SK-N-SH (cell line): ENCODE measurements around the gene YOD1. TPM values are rescaled to one million over a fixed set of nuclear protein-coding genes. Genes with fewer than 3 reads are reported as not detected.

Source experiments
- CTCF ChIA-PET: fragments of 300-600, 350-600 bp; formaldehyde crosslinking; extraction: SDS; loops from one replicate; lab custom pipeline; 2021; lab: Yijun Ruan, JAX
- POLR2A ChIA-PET: fragments of 350-600 bp; sonication (Branson Sonifier 250); formaldehyde crosslinking; extraction: SDS; loops from one replicate; lab custom pipeline; 2020; ENCODE audit warnings: antibody characterized with exemption, inconsistent platforms; lab: Yijun Ruan, JAX
- DNase-seq: peaks from one replicate; pipeline ENCODE4 v3.0.0; 2012
- H2AFZ ChIP-seq: fragments of 200-600 bp; sonication (generic); 2 replicates; pipeline ENCODE4 v1.8.1; 2016; ENCODE audit warnings: antibody characterized with exemption, mild to moderate bottlenecking, low read depth
- H3F3A ChIP-seq: fragments of 200-600 bp; sonication (generic); replicated peaks from 2 replicates; pipeline ENCODE3; 2016; ENCODE audit warnings: antibody characterized with exemption, mild to moderate bottlenecking; ENCODE audit not compliant: insufficient read depth
- H3K27ac ChIP-seq, 2 experiments: fragments of 200-500 bp in 1 of 2; fragments of 200-600 bp in 1 of 2; sonication (Bioruptor generic) in 1 of 2; sonication (generic), shearing (Covaris generic) in 1 of 2; 2 replicates each; pipeline versions ENCODE4 v1.5.1 to v1.6.1; 2014 to 2016; ENCODE audit warnings: low read depth in 2 of 2, inconsistent platforms in 1 of 2, low read length in 1 of 2, mild to moderate bottlenecking in 1 of 2, mixed read lengths in 1 of 2
- H3K27me3 ChIP-seq: fragments of 200-600 bp; sonication (generic), shearing (Covaris generic); 2 replicates; pipeline ENCODE4 v1.6.1; 2016; ENCODE audit warnings: mixed run types; ENCODE audit not compliant: insufficient read depth
- H3K36me3 ChIP-seq, 2 experiments: fragments of 200-500 bp in 1 of 2; fragments of 200-600 bp in 1 of 2; sonication (Bioruptor generic) in 1 of 2; sonication (generic) in 1 of 2; replicated peaks in 1 of 2; 2 replicates each; pipeline versions ENCODE3 to v1.5.1; 2014 to 2016; ENCODE audit warnings: low read length in 1 of 2, mild to moderate bottlenecking in 1 of 2; ENCODE audit not compliant: insufficient read depth in 2 of 2, control insufficient read depth in 1 of 2
- H3K4me1 ChIP-seq, 2 experiments: fragments of 200-500 bp in 1 of 2; fragments of 200-600 bp in 1 of 2; sonication (Bioruptor generic) in 1 of 2; sonication (generic), shearing (Covaris generic) in 1 of 2; 2 replicates each; pipeline versions ENCODE4 v1.5.1 to v1.6.1; 2014 to 2016; ENCODE audit warnings: low read depth in 1 of 2, low read length in 1 of 2, mixed run types in 1 of 2; ENCODE audit not compliant: insufficient read depth in 2 of 2, control insufficient read depth in 1 of 2
- H3K4me2 ChIP-seq: fragments of 200-600 bp; sonication (generic), shearing (Covaris generic); 2 replicates; pipeline ENCODE4 v1.6.1; 2017; ENCODE audit warnings: mixed run types
- H3K4me3 ChIP-seq, 2 experiments: fragments of 200-500 bp in 1 of 2; fragments of 200-600 bp in 1 of 2; sonication (Bioruptor generic) in 1 of 2; sonication (generic), shearing (Covaris generic) in 1 of 2; 2 replicates each; pipeline versions ENCODE4 v1.5.1 to v1.8.1; 2014 to 2016; ENCODE audit warnings: low read depth in 2 of 2, inconsistent platforms in 1 of 2, low read length in 1 of 2, mild to moderate bottlenecking in 1 of 2, mixed read lengths in 1 of 2, moderate library complexity in 1 of 2
- H3K79me2 ChIP-seq: fragments of 200-600 bp; sonication (generic); 2 replicates; pipeline ENCODE4 v1.8.1; 2017; ENCODE audit warnings: mild to moderate bottlenecking; ENCODE audit not compliant: insufficient read depth
- H3K9ac ChIP-seq: fragments of 200-600 bp; sonication (generic); 2 replicates; pipeline ENCODE4 v1.6.1; 2017; ENCODE audit warnings: mixed run types
- H3K9me2 ChIP-seq: fragments of 200-600 bp; sonication (generic); 2 replicates; pipeline ENCODE4 v1.6.1; 2017; ENCODE audit warnings: mixed run types
- H3K9me3 ChIP-seq: fragments of 200-600 bp; sonication (generic); 2 replicates; pipeline ENCODE4 v1.6.1; 2017; ENCODE audit warnings: mixed run types, mild to moderate bottlenecking, moderate library complexity
- H4K20me1 ChIP-seq: fragments of 200-600 bp; sonication (generic); 2 replicates; pipeline ENCODE4 v1.6.1; 2017; ENCODE audit warnings: mild to moderate bottlenecking, mixed run types; ENCODE audit not compliant: insufficient read depth
- CHD2 ChIP-seq: fragments of 150-350 bp; IDR thresholded peaks from 2 replicates; pipeline ENCODE4 v1.6.1; 2018; ENCODE audit warnings: low read length; ENCODE audit not compliant: partially characterized antibody
- FOSL2 ChIP-seq: IDR thresholded peaks from 2 replicates; pipeline ENCODE4 v1.4.0; 2012; ENCODE audit warnings: low read depth, mild to moderate bottlenecking, moderate library complexity, borderline replicate concordance
- FOXJ3 ChIP-seq: sonication (generic); formaldehyde crosslinking; IDR thresholded peaks from 2 replicates; pipeline ENCODE4 v1.5.1; 2020; ENCODE audit warnings: mild to moderate bottlenecking, missing genetic modification reagents
- FOXM1 ChIP-seq: IDR thresholded peaks from 2 replicates; pipeline ENCODE4 v1.4.0; 2012; ENCODE audit warnings: low read depth, mild to moderate bottlenecking
- GABPA ChIP-seq: IDR thresholded peaks from 2 replicates; pipeline ENCODE4 v1.4.0; 2012; ENCODE audit warnings: low read depth, mild to moderate bottlenecking
- GATA2 ChIP-seq: sonication (generic); formaldehyde crosslinking; IDR thresholded peaks from 2 replicates; pipeline ENCODE4 v1.5.0; 2020; ENCODE audit warnings: mild to moderate bottlenecking, missing genetic modification reagents
- IRF3 ChIP-seq: fragments of 150-350 bp; IDR thresholded peaks from 2 replicates; pipeline ENCODE4 v1.6.1; 2016; ENCODE audit warnings: mild to moderate bottlenecking, low read depth, low read length
- JUND ChIP-seq: IDR thresholded peaks from 2 replicates; pipeline ENCODE4 v1.4.0; 2012
- NFIC ChIP-seq: IDR thresholded peaks from 2 replicates; pipeline ENCODE4 v1.4.0; 2012; ENCODE audit warnings: borderline replicate concordance
- POLR2AphosphoS5 ChIP-seq: IDR thresholded peaks from 2 replicates; pipeline ENCODE4 v1.6.1; 2012; ENCODE audit warnings: low read depth, low read length
- RAD21 ChIP-seq: IDR thresholded peaks from 2 replicates; pipeline ENCODE4 v1.6.1; 2012; ENCODE audit warnings: mild to moderate bottlenecking, low read length
- RCOR1 ChIP-seq: fragments of 150-350 bp; IDR thresholded peaks from 2 replicates; pipeline ENCODE4 v1.6.1; 2017; ENCODE audit warnings: antibody characterized with exemption, low read length
- RFX5 ChIP-seq: IDR thresholded peaks from 2 replicates; pipeline ENCODE4 v1.6.1; 2012; ENCODE audit warnings: mild to moderate bottlenecking, improper control_type of control experiment, low read length
- RXRA ChIP-seq: IDR thresholded peaks from 2 replicates; pipeline ENCODE4 v1.4.0; 2012; ENCODE audit warnings: low read depth, mild to moderate bottlenecking, borderline replicate concordance
- SMC3 ChIP-seq: IDR thresholded peaks from 2 replicates; pipeline ENCODE4 v1.6.1; 2012; ENCODE audit warnings: low read depth, low read length, improper control_type of control experiment
- TCF12 ChIP-seq: IDR thresholded peaks from 2 replicates; pipeline ENCODE4 v1.4.0; 2012
- TEAD4 ChIP-seq: IDR thresholded peaks from 2 replicates; pipeline ENCODE4 v1.4.0; 2012; ENCODE audit warnings: mild to moderate bottlenecking, borderline replicate concordance; ENCODE audit not compliant: insufficient read depth
- WGBS: methylation state at CpG from one replicate; pipeline ENCODE4 v1.1.6; 2017; ENCODE audit warnings: low lambda C conversion rate; 5-methylcytosine and 5-hydroxymethylcytosine counted together
- polyA plus RNA-seq, 3 experiments: library from polyadenylated mRNA; depleted of rRNA; stranded (reverse); fragments of >200 nt; gene quantifications; 2 replicates each; pipeline ENCODE4 v1.2.3, GENCODE V29; 2012
- TF ChIP-seq, protein P1 (sequence below): IDR thresholded peaks from 2 replicates; pipeline ENCODE4 v1.4.0; 2012; ENCODE audit warnings: low read depth, borderline replicate concordance
- TF ChIP-seq, protein P2 (sequence below): IDR thresholded peaks from 2 replicates; pipeline ENCODE4 v1.6.1; 2012; ENCODE audit warnings: mild to moderate bottlenecking, low read depth, low read length, moderate library complexity

The YOD1 gene
- polyA plus RNA-seq, 1 of the 3 experiments (the other 2 are of a cell fraction), result 0.79 TPM

- Histone ChIP-seq H2AFZ (no peak overlapping the region), H3K9me3 (no peaks in the 10 kb centered on the region), H3K4me1 (no peaks in the 10 kb centered on the region; a peak in 1 of 4 replicates), H3K4me2 (no peak overlapping the region), H3F3A (peaks cover 6% of the 10 kb centered on the region), H3K4me3 (no peak overlapping the region), H4K20me1 (no peaks in the 10 kb centered on the region), H3K36me3 (no peaks in the 10 kb centered on the region), H3K79me2 (no peaks in the 10 kb centered on the region)
- TF ChIP-seq FOXJ3 (no peak), POLR2AphosphoS5 (no peak), JUND (no peak), FOSL2 (no peak), TCF12 (no peak), CHD2 (no peak)
- TF ChIP-seq, protein P1, sequence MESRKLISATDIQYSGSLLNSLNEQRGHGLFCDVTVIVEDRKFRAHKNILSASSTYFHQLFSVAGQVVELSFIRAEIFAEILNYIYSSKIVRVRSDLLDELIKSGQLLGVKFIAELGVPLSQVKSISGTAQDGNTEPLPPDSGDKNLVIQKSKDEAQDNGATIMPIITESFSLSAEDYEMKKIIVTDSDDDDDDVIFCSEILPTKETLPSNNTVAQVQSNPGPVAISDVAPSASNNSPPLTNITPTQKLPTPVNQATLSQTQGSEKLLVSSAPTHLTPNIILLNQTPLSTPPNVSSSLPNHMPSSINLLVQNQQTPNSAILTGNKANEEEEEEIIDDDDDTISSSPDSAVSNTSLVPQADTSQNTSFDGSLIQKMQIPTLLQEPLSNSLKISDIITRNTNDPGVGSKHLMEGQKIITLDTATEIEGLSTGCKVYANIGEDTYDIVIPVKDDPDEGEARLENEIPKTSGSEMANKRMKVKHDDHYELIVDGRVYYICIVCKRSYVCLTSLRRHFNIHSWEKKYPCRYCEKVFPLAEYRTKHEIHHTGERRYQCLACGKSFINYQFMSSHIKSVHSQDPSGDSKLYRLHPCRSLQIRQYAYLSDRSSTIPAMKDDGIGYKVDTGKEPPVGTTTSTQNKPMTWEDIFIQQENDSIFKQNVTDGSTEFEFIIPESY, result no peak
- TF ChIP-seq, protein P2, sequence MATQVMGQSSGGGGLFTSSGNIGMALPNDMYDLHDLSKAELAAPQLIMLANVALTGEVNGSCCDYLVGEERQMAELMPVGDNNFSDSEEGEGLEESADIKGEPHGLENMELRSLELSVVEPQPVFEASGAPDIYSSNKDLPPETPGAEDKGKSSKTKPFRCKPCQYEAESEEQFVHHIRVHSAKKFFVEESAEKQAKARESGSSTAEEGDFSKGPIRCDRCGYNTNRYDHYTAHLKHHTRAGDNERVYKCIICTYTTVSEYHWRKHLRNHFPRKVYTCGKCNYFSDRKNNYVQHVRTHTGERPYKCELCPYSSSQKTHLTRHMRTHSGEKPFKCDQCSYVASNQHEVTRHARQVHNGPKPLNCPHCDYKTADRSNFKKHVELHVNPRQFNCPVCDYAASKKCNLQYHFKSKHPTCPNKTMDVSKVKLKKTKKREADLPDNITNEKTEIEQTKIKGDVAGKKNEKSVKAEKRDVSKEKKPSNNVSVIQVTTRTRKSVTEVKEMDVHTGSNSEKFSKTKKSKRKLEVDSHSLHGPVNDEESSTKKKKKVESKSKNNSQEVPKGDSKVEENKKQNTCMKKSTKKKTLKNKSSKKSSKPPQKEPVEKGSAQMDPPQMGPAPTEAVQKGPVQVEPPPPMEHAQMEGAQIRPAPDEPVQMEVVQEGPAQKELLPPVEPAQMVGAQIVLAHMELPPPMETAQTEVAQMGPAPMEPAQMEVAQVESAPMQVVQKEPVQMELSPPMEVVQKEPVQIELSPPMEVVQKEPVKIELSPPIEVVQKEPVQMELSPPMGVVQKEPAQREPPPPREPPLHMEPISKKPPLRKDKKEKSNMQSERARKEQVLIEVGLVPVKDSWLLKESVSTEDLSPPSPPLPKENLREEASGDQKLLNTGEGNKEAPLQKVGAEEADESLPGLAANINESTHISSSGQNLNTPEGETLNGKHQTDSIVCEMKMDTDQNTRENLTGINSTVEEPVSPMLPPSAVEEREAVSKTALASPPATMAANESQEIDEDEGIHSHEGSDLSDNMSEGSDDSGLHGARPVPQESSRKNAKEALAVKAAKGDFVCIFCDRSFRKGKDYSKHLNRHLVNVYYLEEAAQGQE, result no peak
- TF ChIP-seq, all 33 proteins: peak for 0
- ChIA-PET CTCF (interaction anchor here (1.4 to 3.4 kb wide), 4 partner anchors 13 to 324 kb away, joined by 3 to 24 read pairs (median 6); partner anchors contain the start of gene PFKFB2), POLR2A (no interaction called here)
- Histone ChIP-seq H3K9me2 (no peaks in the 10 kb centered on the region), H3K27ac (no peak overlapping the region), H3K27me3 (no peaks in the 10 kb centered on the region; the same call in 1 of the 2 replicates), H3K9ac (no peak overlapping the region)
- WGBS, result 59% methylated on average over 2 of the region's 2 CpGs
- DNase-seq, result no peak
Observed at GRCh38 chr1:207081088-207081487, 30.1 kb upstream of the YOD1 start.

DNA sequence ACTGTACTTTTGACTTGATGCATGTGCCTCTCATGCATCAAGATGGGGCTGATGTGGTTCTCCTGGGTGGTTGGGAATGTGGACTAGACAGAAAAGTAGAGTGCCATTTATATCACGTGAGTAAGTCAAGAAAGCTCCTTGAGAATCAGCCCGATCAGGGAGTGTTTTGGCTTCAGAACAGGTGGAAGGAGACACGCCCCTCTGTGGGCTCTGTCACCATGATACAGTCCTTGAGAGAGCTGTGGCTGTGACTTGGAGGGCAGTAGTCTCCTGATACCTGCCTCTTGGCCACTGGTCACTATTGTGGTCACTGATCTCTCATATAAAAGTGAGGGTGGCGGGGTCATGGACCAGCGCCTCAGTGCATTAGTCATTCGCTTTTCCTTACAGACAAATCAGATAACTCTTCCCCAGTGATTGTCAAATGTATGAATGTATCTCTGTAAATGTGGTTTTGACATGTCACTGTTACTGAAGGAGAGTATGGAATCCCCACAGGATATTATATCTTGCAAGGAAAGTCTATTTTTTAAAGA is 28.8 kb upstream of the YOD1 start:
- Histone ChIP-seq H3K9me2 (no peaks in the 10 kb centered on the region), H3K9ac (no peak overlapping the region), H3K36me3 (no peaks in the 10 kb centered on the region), H3K27ac (no peak overlapping the region), H3K4me3 (no peak overlapping the region), H3K27me3 (no peaks in the 10 kb centered on the region; the same call in 1 of the 2 replicates), H3K79me2 (no peaks in the 10 kb centered on the region), H4K20me1 (no peaks in the 10 kb centered on the region), H3F3A (peaks cover 6% of the 10 kb centered on the region), H3K4me2 (no peak overlapping the region), H3K9me3 (no peaks in the 10 kb centered on the region), H2AFZ (no peak overlapping the region), H3K4me1 (no peaks in the 10 kb centered on the region; a peak in 1 of 4 replicates)
- 68% methylated on average over 6 of the region's 6 CpGs for WGBS
- ChIA-PET CTCF (interaction anchor here (0.9 to 3.4 kb wide), 9 partner anchors 9 to 420 kb away, joined by 3 to 24 read pairs (median 6); partner anchors contain the start of gene C4BPB), POLR2A (interaction anchor here (0.6 kb wide), 1 partner anchor 192 kb away, joined by 3 read pairs; no protein-coding TSS in a partner anchor)
- DNase-seq, result no peak
- no peak for TF ChIP-seq TEAD4
- no peak for TF ChIP-seq JUND
- TF ChIP-seq, protein P1, result no peak
- no peak for TF ChIP-seq GATA2 (CRISPR knock-in tag)
- TF ChIP-seq GABPA, result no peak
- TF ChIP-seq FOXM1, result no peak
- no peak for TF ChIP-seq RCOR1
- TF ChIP-seq SMC3, result no peak
- no peak for TF ChIP-seq RAD21
- TF ChIP-seq RXRA, result no peak
- no peak for TF ChIP-seq IRF3
- no peak for TF ChIP-seq RFX5
- no peak for TF ChIP-seq NFIC
